Stimulated activated CD4-positive, alpha-beta T cell treated with anti-CD3 and anti-CD28 coated beads, Interleukin-4, amount 100 ng/mL, for 4 hours (primary cell): ENCODE results near the gene MORF4L2.
A peak's percentile ranks its signal among the peaks of the same experiment; 100 is the strongest.

Experiments used
- DNase-seq, 2 experiments: peaks; one replicate each; pipeline ENCODE4 v3.0.0-alpha.2; 2020

Gene MORF4L2

DNA sequence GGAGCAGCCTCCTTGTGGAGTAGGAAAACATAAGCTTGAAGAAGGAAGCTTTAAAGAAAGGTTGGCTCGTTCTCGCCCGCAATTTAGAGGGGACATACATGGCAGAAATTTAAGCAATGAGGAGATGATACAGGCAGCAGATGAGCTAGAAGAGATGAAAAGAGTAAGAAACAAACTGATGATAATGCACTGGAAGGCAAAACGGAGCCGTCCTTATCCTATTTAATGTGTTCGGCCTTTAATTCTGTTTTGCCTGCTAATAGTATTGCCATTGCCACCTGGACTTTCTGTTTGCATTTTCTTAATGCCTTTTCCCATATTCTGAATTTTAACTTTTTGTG, 56.4 kb downstream of the MORF4L2 start:
- DNase-seq = no peak

DNA sequence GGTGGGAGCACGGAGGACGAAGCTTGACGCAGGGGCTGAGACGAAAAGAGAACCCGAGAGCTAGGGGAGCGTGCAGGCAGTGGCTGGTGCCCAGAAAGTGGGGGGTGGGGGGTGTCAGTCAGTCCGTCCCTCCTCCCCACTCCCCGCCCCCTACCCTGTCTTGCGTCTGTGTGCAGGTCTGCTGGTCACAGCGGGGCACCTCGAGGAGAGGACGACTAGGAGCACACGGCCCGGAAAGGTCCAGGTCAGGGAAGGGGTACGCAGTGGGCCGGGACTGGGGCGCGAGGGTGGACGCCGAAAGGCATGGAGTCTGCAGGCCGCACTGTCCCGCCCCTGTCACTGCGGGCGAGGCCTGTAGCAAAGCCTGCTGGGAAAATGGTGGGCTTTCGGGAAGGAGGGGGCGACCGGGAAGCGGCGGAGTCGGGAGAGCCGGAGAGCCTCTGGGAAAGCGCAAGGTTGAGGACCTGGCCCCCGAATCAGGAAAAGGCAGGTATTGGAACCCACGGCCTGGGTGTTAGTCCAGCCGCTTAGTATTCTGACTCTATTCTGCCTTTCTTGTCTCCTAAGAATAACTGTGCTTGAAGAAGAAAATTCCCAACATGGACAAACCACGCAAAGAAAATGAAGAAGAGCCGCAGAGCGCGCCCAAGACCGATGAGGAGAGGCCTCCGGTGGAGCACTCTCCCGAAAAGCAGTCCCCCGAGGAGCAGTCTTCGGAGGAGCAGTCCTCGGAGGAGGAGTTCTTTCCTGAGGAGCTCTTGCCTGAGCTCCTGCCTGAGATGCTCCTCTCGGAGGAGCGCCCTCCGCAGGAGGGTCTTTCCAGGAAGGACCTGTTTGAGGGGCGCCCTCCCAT, 57.0 kb downstream of the MORF4L2 start:
- DNase-seq = peak in 1 of 2 experiments; percentile 12

DNA sequence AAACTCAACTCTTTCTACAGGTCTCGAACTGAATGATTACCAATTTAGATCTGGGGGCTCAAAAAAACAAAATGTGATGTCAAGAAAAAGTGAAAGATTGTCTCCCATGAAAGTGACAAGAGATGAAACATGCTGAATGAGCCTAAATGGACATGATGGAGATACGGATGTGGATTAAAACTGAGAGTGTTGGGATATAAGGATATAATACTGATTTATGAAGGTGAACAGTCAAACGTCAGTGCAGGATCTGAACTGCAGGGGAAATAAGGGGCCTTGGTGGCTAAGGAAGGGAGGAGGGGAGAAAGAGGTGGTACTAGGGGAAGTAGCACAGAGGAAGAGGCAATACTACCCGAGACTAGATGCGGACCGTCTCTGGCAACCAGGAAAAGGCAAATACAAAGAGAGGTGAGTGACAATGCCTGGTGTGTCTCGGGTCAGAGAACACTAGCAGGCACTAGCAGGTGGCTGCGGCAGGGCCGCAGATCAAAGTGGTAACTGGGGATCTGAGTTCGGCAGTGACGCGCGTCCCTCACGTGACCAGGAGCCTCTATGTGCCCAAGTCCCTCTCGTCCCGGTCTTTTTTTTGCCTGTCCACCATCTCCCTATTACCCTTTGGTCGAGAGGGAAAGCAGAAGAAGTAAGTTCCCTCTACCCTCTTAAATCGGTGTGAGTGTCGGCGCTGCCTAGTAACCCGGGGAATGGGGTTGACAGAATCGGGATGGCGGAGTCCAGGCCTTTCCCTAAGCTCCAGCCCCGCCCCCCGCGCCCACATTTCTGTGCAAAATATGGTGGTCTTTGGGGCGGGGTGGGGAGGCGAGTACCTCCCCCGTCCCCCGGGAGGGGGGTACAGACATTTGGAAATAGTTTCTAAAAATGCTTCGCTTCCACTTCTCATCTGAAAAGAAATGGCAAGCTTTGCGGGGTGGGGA, 57.8 kb downstream of the MORF4L2 start, which contains the start of gene TCEAL1:
TCEAL1 (plus strand) TSS at position 590 of the 932 bp plus-strand sequence. CDS start 942 bp downstream, outside the sequence.
- peak; percentile 12 to 29 for DNase-seq

DNA sequence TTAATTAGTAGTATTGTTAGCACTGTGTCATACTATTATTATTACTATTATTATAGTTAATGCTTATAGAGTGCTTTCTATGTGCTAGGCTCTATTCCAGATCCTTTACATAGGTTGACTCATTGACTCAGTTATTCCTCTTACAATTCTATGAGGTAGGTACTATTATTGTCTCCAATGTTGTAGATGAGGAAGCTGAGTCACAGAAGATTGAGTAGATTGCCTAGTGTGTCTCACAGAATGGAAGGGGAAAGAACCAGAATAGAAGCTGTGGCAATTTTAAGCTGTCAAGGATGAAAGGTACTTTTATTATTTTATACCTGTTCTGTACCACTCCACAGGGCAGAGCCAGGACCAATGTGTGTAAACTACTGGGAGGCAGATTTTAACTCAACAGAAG, 59.6 kb downstream of the MORF4L2 start:
- DNase-seq = no peak
